ENCODE data around the gene SPACA5B.
"Not testable (repeated sequence)": the region's sequence is repeated elsewhere in the genome, so short reads cannot be mapped to it uniquely, and the experiment has no call there.

The SPACA5B gene

DNA sequence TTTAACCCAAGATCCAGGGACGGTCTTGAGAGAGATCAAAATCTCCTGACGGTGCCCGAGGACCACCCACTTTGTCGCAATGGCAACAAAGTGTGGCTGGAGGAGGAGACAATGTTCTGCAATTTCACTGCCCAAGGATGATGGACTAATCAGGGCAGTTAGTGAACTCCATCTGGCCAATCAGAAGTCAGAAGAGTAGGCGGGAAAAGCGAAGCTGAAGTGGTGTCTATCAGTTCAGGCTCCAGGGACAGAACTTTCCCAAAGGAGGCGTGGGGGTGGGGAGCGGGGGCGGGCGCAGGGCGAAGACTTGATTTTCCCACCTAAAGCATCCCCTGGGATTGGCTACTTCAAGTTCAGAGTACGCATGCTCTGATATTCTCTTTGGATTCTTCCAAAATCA, 25.6 kb downstream of the SPACA5B start:
- no peak overlapping the region for H3K27ac Mint-ChIP-seq
- no peak for ATAC-seq
- no peaks in the 10 kb centered on the region for H3K4me1 Mint-ChIP-seq
- no peaks in the 10 kb centered on the region for H3K36me3 Mint-ChIP-seq
- H3K4me3 Mint-ChIP-seq, result no peak overlapping the region
- peaks cover 25% of the 10 kb centered on the region for H3K27me3 Mint-ChIP-seq
- no peaks in the 10 kb centered on the region for H3K9me3 Mint-ChIP-seq

DNA sequence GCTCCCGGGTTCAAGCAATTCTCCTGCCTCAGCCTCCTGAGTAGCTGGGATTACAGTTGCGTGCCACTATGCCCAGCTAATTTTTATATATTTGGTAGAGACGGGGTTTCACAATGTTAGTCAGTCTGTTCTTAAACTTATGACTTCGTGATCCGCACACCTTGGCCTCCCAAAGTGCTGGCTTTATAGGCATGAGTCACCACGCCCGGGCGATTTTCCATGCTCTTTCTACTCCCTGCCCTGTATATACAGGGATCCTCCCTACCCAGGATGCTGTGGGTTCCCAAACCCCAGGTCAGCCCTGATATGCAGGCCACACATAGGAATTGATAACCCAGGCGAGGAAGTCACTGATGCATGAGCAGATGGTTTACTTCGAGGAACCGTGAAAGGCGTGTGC, 34.8 kb downstream of the SPACA5B start:
- H3K27ac Mint-ChIP-seq, result no peak overlapping the region
- no peak overlapping the region for H3K4me3 Mint-ChIP-seq
- H3K4me1 Mint-ChIP-seq, result no peaks in the 10 kb centered on the region
- ATAC-seq, result no peak
- peaks cover 20% of the 10 kb centered on the region for H3K27me3 Mint-ChIP-seq
- H3K36me3 Mint-ChIP-seq, result no peaks in the 10 kb centered on the region
- H3K9me3 Mint-ChIP-seq, result no peaks in the 10 kb centered on the region

DNA sequence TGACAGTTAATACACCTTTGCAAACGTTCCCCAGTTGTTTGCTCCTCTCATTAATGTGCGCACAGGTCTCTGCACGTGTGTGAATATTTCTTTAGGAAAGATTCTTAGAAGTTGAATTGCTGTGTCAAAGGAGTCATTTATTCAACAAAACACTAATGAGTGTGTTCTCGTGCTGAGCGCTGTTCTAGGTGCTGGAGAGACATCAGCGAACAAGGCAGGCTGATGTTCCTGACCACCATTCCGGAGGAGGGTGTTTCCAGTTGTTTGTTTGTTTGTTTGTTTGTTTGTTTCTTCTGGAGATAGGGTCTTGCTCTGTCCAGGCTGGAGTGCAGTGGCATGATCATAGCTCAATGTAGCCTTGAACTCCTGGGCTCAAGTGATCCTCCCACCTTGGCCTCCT, 35.9 kb downstream of the SPACA5B start:
- H3K4me1 Mint-ChIP-seq, H3K36me3 Mint-ChIP-seq, H3K27ac Mint-ChIP-seq, H3K4me3 Mint-ChIP-seq, H3K9me3 Mint-ChIP-seq, ATAC-seq: not testable (repeated sequence)
- peaks cover 20% of the 10 kb centered on the region for H3K27me3 Mint-ChIP-seq

DNA sequence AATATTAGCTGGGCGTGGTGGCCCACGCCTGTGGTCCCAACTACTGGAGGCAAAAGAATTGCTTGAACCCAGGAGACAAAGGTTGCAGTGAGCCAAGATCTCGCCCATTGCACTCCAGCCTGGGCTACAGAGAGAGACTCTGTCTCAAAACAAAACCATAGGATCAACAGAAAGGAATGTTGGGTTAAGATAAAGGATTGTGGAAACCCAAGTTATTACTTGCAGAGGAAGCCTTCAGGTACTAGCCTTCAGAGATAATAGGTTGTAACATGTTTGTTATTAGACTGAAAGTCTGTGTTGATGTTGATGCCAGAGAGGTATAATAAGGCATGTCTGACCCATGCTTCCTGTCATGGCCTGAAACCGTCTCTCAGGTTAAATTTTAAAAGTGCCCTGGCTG, 49.3 kb downstream of the SPACA5B start:
- peaks cover 3% of the 10 kb centered on the region for H3K9me3 Mint-ChIP-seq
- no peak overlapping the region for H3K27ac Mint-ChIP-seq
- no peak for ATAC-seq
- no peak overlapping the region for H3K4me3 Mint-ChIP-seq
- peaks cover 9% of the 10 kb centered on the region for H3K27me3 Mint-ChIP-seq
- peaks cover 6% of the 10 kb centered on the region for H3K4me1 Mint-ChIP-seq
- H3K36me3 Mint-ChIP-seq, result no peaks in the 10 kb centered on the region

DNA sequence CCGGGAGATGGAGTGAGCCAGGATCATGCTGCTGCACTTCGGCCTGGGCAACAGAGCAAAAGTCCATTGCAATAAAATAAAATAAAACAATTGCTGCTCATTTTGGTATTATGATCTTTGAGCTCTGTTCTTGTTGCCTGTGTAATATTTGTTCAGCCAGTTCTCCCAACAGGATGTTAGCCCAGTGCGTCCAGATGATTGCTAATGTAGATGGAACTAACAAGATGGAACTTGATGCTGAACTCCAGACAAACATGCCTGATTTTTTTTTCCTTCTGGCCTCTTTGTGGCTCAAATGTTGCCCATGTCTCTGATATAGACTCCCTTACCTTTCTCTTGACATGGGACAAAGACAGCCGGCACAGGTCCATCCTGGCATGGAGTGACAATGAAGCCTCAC, 50.4 kb downstream of the SPACA5B start:
- peaks cover 3% of the 10 kb centered on the region for H3K9me3 Mint-ChIP-seq
- H3K27ac Mint-ChIP-seq, result no peak overlapping the region
- peaks cover 19% of the 10 kb centered on the region for H3K27me3 Mint-ChIP-seq
- H3K36me3 Mint-ChIP-seq, result no peaks in the 10 kb centered on the region
- ATAC-seq, result no peak
- peaks cover 6% of the 10 kb centered on the region for H3K4me1 Mint-ChIP-seq
- no peak overlapping the region for H3K4me3 Mint-ChIP-seq

DNA sequence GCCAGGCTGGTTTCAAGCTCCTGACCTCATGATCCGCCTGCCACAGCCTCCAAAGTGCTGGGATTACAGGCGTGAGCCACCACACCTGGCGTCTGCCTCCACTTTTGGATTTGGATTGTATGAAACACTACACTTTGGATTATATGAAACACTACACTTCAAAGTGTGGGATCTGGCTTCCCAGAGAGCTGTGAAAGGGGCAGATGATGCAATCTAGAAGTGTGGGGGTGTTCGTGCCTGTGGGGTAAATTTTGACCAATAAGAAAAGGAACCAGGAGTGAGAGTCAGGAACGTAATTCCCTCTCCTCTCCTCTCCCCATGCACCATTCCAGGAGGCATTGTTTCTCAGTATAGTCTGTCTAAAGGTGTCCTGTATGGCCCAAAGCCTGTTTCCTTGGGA, 51.5 kb downstream of the SPACA5B start:
- ATAC-seq, H3K36me3 Mint-ChIP-seq, H3K4me3 Mint-ChIP-seq, H3K27ac Mint-ChIP-seq, H3K9me3 Mint-ChIP-seq, H3K4me1 Mint-ChIP-seq: not testable (repeated sequence)
- H3K27me3 Mint-ChIP-seq, result peaks cover 28% of the 10 kb centered on the region

Measured in stimulated activated memory B cell treated with anti-CD40 and anti-IgM and Interleukin-4, amounts not matched to agents 10 μg/mL and 1 μg/mL and 100 μg/mL, for 72 hours (primary cell).